COLO829 (cell line): ENCODE results near the gene BICRAL.
"Not testable (repeated sequence)": the region's sequence is repeated elsewhere in the genome, so short reads cannot be mapped to it uniquely, and the experiment has no call there.

Experiments
- DNase-seq: peaks from one replicate; pipeline ENCODE4 v3.0.0; 2012; ENCODE audit warnings: low spot score

The BICRAL gene

DNA sequence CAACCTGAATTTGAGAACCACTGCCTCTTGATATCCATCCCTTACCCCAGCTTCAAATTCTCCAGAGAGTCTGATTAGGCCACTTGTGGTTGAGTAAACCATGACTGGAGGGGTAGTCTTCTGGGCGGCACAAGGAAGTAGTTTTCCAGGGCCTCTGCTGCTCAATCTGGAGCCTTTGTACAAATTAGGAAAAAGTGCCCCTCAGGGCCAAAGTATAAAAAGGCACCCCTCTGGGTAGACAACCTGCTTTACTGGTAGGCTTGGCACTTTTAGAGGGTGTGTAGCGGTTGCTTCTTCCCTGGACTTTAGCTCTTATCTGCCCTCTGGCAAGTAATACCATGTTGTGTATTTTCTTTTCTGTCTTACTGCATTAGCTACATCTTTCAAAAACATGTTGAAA lies 64.7 kb downstream of the BICRAL start:
- no peak for DNase-seq

DNA sequence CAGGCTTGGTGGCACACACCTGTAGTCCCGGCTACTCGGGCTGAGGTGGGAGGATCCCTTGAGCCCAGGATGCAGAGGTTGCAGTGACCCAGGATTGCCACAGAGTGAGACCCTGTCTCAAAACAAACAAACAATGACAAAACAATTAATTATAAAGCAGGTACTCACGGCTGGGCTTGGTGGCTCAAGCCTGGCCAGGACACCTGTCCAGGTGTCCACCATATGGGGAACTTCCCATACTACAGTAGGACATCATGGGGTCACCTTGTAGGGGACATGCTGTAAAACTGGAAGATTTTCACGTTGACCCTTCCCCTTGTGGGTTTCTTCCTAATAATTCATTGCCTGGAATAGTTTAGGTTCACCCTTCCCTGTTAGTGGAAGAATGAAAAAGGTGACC lies 66.8 kb downstream of the BICRAL start:
- no peak for DNase-seq

DNA sequence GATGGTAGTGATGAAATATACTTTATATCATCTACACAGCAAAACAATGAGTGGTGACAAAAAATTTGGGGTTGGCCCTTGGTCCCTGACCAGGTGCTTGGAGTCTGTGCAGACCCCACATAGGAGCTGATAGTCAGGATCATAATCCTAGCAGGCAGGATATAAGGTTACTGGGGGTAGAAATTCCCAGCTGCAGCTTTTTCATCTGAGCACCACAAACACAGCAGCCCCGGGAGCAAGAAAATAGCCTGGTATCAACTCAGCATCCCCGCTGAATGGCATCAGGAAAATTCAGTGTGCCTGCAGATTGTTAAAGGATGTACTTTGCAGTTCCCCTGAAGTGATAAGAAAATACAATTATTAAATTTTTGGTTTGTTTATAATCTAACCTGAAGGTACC lies 69.7 kb downstream of the BICRAL start:
- no peak for DNase-seq

DNA sequence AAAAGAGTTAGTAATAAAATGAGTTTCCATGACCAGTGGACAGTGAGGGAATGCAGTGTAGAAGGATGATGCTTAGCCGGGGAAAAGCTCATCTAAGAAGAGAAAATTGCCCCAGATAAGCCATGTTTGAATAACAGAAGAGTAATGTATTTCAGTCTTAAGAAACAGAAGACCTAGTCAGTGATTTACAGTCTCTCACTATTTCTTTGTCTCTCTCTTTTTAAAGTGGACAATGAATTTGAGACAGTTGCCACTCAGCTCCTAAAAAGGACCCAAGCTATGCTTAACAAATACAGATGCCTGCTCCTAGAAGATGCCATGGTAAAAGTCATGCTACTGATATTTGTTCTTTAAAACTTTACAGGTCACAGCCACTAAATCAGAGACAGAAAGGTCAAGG lies 78.2 kb downstream of the BICRAL start:
- DNase-seq, result no peak

DNA sequence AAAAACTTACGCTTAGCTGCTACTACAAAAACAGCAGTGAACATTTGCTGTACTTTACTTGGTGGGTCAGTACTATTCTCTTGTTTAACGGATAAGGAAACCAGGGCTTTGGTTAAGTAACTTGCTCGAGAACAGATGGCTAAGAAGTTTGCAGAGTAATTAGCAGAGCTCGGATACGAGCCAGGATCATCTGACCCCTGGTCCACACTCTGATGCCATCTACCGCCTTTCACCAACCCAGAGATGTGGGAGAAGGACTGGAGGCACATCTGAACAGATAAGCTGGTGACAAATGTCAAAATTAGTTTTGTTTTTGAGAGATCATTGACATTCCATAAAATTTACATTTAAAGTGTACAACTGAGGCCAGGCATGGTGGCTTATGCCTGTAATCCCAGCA lies 78.6 kb downstream of the BICRAL start:
- DNase-seq, result no peak

DNA sequence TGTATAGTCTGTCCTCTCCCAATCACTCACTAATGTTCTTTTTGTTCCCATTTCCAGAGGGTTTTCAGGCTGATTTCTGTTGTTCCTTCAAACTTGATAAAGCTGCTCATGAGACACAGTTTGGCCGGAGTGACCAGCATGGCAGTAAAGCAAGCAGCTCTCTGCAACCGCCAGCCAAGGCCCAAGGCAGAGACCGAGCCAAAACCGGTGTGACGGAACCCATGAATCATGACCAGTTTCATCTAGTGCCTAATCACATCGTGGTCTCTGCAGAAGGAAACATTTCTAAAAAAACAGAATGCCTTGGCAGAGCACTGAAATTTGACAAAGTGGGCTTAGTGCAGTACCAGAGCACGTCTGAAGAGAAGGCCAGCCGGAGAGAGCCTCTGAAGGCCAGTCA lies 82.8 kb downstream of the BICRAL start:
- DNase-seq, result no peak

DNA sequence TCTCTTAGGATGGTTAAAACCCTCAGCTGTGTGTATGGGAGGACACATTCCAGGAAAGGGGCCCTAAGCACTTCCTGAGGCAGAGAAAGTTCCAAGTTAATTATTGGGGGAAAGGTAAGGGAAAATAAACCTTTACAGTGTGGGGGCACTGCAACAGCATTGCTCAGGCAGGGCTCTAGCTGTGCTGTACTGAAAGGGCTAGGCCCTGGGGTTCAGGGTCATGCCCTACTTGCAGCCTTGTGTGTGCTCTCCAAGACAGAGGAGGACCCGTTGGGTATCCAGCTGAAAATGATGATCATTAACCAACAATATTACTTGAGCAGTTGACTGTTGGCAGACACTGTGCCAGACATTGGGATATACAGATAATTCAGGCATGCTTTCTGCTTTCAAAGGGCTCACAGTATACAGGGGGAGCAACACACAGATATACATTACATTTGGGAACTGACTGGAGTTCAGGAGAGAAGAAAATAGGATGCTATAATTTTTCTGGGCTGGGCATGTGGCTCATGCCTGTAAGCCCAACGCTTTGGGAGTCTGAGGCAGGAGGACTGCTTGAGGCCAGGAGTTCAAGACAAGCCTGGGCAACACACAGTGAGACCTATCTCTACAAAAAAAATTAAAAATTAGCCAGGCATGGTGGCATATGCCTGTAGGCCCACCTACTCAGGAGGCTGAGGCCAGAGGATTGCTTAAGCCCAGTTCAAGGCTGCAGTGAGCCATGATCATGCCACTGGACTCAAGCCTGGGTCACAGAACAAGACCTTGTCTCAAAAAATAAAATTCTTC lies 88.5 kb downstream of the BICRAL start:
- no peak for DNase-seq

DNA sequence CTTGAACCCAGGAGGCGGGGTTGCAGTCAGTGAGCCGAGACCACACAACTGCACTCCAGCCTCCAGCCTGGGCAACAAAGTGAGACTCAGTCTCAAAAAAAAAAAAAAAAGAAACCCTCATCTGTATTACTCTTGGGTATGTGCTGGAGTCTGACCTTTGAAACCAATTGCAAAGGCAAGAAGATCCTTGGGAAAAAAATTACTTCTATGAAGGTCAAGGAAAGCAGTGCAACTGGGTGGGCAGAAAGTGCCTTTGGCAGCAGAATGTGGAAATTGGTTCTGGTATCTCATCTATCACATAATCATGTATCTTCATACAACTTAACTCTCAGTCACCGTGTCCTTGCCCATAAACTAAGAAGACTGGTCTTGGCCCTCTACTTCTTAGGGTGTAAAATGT lies 89.9 kb downstream of the BICRAL start:
- DNase-seq, result no peak

DNA sequence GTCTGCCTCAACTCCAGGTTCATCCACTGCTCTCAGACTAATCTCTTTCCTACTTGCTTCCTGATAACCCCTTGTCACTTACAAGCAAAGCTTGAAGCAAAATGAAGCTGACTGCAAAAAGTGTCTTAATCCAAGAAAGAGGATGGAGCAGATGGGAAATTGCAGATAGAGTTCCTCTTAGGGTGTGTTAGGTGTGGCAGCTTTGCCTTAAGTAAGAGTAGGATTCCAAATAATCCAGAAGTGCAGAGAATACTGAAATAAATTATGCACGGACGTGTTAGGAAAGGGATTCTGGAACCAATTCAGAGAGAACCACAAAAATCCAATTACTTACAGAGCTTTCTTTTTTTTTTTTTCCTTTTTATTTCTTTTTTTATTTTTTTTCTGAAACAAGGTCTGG lies 91.5 kb downstream of the BICRAL start:
- no peak for DNase-seq

DNA sequence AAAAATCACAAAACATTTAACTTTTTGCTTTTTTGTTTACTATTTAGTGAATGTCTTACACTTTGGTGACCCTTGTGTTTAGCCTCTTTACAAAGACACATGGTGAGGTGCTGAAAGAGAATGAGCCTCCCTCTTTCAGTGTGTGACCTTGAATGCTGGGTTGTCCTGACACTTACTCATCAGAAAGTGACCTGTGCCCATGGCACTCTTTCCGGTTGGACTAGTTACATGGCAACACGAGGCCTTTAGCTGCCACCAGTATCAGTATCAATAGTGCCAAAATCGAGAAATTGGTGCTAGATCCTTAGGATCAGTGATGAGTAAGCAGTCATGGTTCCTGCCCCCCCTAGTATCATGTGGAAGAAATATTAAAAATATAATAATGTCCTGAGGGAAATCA lies 95.8 kb downstream of the BICRAL start:
- no peak for DNase-seq

DNA sequence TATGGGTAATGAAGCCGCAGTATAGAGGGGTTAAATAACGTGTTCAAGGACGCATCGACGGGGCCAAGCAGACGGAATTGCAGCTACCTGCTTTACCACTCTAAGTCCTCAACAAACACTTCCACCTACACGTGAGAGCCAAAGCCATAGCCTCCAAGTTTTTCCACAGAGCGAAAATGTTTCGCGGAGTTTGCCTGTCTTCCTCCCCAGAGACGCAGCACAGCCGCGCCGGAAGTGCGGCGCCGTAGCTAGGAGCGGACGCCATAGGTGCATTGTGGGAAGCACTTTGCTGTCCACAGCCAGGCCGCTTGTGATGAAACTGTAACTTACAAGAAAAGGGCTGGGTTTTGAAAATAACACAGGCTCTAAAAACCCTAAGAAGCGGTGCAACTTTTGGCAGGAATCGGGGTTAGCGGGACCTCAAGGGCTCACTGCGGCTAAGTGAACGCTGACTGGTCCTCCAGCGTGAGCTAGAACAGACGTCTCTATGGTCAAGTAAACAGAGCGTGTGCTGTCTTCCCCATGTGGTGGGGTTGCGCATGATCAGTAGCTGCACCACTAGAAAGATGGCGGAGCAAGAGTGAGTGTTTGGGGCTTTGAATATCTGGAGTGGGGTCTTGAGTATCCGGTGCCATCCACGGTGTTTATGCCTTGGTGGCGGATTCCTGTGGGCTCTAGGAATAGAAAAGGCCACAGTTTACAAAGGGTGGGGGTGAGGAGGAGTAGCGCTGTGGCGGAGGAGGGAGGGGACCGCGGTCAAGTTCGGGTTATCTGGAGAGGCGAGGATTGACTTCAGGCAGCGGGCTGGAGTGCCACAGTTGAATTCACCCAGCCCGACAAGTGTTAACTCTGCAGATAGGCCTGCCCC lies 97.8 kb downstream of the BICRAL start, which contains the start of gene RPL7L1:
RPL7L1 (plus strand) TSS at position 245 of the 868 bp plus-strand sequence; CDS start at position 540, 295 bp downstream.
- DNase-seq, result peak; percentile 76

DNA sequence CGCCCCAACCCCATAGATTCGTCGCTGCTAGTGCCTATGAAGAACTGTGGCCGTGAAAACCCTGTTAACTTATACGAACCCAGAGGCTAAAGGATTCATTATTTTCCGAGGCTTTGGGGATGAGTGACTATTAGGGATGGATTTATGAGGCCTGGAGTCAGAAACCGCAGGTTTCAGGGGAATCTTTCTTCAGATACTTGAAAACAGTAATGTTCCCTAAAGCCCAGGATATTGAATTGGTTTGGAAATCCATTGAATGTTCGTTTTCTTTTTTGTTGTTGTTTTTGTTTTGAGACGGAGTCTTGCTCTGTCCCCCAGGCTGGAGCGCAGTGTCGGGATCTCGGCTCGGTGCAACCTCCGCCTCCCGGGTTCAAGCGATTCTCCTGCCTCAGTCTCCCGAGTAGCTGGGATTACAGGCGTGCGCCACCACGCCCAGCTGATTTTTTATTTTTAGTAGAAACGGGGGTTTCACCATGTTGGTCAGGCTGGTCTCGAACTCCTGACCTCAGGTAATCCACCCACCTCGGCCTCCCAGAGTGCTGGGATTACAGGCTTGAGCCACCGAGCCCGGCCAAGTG lies 98.5 kb downstream of the BICRAL start:
- DNase-seq, result not testable (repeated sequence)

DNA sequence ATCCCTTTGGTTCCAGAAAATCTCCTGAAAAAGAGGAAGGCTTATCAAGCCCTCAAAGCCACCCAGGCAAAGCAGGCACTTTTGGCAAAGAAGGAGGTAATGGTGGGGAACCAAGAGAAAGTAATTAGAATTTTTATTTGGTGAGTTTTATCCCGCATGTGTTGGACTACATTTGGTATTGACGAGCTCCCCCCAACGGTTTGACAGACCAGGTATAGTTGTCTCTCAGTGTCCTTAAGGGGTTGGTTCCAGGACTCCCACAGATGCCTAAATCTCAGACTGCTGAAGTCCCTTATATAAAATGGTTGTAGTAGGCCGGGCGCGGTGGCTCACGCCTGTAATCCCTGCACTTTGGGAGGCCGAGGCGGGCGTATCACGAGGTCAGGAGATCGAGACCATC lies 99.0 kb downstream of the BICRAL start:
- DNase-seq, result not testable (repeated sequence)

DNA sequence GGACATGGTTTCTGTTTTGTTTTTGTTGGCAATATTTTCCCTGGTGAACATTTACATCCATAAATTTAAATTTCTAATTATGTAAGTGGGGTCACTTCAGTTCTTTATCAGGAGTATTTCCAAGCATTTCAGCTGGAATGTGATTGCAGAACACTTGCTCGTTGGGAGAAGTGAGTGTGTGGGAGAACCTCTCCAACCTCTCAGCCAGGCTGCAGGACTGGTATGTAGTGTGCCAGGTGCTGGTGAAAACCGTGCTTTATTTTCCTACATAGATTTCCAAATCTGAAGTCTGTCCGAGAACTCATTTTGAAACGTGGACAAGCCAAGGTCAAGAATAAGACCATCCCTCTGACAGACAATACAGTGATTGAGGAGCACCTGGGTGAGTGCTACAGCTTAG lies 103.8 kb downstream of the BICRAL start:
- DNase-seq, result no peak

DNA sequence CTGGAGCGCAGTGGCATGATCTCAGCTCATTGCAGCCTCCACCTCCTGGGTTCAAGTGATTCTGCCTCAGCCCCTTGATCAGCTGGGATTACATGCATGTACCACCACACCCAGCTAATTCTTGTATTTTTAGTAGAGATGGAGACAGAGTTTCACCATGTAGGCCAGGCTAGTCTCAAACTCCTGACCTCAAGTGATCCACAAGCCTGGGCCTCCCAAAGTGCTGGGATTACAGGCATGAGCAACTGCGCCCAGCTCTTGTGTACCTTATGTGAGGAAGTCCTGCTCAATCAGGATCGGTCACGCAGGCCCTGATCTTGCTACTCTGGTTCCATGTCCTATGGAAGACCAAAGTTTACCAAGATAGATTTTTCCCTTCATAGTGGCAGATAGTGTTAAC lies 106.3 kb downstream of the BICRAL start:
- DNase-seq, result not testable (repeated sequence)

DNA sequence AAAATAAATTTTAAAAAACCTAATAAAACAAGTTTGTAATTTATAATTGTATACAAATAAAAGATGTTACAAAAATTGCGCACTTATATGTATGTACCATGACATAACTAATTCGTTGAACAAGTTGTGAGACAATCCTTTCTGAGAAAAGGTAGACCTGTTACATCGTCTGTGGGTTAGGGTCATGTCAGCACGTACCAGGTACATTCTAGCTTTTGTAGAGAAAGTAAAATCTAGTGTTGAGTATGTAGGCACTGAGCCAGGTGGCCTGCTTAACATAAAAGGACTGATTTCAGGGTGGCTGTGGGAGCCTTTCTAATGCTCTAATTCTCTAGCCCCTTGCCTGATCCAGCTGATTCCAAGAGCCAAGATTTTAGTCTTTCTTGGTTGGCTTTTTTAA lies 108.0 kb downstream of the BICRAL start:
- no peak for DNase-seq

DNA sequence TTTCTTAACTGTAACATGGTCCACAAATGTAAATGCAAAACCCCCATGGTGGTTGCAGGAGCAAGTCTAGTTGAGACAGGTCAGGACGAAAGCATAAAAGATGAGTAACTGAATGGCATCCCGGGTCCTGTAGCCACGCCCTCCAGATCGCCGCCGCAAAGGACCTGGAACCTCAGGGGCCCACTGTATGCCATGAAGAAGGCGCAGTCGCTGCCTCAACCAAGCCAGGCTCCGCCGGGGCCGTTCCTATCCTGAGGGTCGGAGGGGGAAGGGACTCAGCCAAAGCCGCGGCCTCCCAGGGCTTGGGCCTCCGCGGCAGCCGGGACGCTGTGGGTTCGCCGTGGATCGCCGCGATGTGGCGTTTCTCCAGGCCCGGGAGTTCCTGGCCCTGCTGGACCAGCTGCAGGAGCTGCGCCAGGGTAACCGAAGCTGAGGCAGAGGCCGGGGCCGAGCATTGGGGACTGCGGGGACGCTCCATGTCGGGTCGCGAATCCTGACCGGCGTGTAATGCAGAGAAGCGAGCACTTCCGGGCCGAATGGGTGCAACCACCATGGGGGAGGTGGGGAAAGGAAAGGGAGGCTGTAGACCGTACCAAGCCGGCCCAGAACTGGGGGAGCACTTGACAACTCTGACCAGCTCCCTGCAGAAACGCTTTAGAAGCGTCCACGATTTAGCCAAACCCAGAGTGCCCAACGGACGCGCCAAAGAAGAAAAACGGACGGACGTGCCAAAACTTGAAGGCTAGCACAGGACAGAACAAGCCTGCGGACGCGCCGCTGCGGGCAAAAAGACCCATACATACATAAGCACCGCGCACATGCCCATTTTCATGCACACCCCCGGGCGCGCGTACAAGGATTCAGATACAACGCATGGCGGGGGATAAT lies 108.7 kb downstream of the BICRAL start:
- peak; percentile 96 for DNase-seq

DNA sequence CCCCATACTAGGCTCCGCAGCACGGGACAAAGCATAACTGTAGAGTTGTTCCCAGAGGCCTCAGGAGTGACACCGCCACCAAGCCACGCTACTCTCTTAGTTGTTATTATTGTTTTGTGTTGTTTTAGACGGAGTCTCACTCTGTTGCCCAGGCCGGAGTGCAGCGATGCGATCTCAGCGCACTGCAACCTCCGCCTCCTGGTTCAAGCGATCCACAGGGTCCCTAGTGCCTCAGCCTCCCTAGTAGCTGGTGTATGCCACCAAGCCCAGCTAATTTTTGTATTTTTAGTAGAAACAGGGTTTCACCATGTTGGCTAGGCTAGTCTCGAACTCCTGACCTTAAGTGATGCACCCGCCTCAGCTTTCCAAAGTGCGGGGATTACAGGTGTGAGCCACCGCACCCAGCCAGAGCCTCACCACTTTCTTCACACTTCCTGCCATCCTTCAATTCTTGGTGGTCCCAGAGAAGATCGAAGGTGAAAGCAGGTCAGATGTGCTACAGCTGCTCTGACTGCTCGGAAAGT lies 109.4 kb downstream of the BICRAL start:
- no peak for DNase-seq

DNA sequence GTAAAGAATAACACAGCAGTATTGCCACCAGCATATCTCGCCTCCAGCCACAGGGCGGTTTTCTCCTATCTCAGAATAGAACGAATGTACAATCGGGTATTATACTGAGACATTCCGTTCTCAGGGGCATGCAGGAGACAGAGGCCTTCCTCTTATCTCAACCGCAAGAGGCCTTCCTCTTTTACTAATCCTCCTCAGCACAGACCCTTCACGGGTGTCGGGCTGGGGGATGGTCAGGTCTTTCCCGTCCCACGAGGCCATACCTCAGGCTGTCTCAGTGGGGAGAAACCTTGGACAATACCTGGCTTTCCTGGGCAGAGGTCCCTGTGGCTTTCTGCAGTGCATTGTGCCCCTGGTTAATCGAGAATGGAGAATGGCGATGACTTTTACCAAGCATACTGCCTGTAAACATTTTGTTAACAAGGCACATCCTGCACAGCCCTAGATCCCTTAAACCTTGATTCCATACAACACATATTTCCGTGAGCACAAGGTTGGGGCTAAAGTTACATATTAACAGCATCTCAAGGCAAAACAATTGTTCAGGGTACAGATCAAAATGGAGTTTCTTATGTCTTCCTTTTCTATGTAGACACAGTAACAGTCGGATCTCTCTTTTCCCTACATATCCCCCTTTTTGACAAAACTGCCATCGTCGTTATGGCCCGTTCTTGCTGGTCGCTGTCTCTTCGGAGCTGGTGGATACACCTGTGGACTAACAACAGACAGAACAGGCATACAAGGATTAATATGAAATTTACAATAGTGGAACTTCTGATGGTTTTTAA lies 112.4 kb downstream of the BICRAL start:
- not testable (repeated sequence) for DNase-seq

DNA sequence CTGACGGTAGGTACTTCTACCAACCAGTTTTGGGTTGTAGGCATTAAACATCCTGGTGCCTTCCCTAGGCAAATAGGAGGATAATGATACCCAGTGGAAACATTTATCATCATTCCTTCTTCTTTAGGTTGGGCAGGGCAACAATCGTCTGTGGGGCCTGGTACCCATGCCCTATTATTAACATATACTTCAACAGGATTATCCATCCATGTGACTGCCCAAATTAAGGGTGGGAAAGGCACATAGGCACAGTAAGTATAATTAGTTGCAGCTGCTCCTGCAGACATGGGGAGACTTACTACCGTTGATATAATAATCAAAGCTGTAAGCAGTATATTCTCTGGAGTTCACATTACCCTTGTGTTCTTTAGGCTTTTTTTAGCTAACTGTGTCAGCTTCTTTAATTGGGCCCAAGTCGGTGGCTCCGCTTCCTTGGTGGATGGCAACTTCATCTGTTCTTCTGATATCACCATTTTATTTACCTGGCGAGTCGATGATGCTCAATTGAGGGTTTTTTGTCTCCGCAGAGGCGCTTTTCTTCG lies 114.4 kb downstream of the BICRAL start:
- DNase-seq, result no peak
